Sciatic nerve (tissue), 2 donors: ENCODE measurements around the gene SPATC1L. TPM values are rescaled to one million over a fixed set of nuclear protein-coding genes. Genes with fewer than 3 reads are reported as not detected.

Experiments
- ATAC-seq: fragments of 200-7000 bp; cut with Tn5 transposase; one replicate; pipeline ENCODE4 v1.9.1; 2020; ENCODE audit warnings: mild to moderate bottlenecking, moderate library complexity
- DNase-seq: peaks from one replicate; pipeline ENCODE4 v3.0.0-alpha.2; 2020; ENCODE audit warnings: low spot score
- intact Hi-C: fragments of 100-400 bp; cut with DNase I; formaldehyde crosslinking; loops from one replicate; pipeline ENCODE4 v1.14.2; 2022
- total RNA-seq: library from RNA; stranded (reverse); fragmentation: NEBNext Ultra II Directional; extraction: Animal tissue kit (Norgen Biotek cat#: 25700); gene quantifications from one replicate; pipeline ENCODE4 v1.2.1, GENCODE V29; 2021
- donor health status: DM: no; HTN: no; CAD: no.
- donor health status: DM: no; HTN: no; CAD: no.

Gene SPATC1L
- total RNA-seq, 1 donor from 2014 or later: 9.9 TPM

GRCh38 chr21:46116776-46117585, 67.3 kb downstream of the SPATC1L start:
- DNase-seq (peak; percentile 58), ATAC-seq (peak; percentile 14)
- intact Hi-C loops: no loop called here

GRCh38 chr21:46116189-46116775, 68.0 kb downstream of the SPATC1L start:
- DNase-seq (peak; percentile 46), ATAC-seq (no peak)
- intact Hi-C loops: no loop called here

- peak; percentile 54 for DNase-seq
Observed at GRCh38 chr21:46115441-46116188, 68.6 kb downstream of the SPATC1L start.

GRCh38 chr21:46114963-46115362, 69.3 kb downstream of the SPATC1L start:
- DNase-seq (peak; percentile 59), ATAC-seq (no peak)
- intact Hi-C loops: no loop called here

More at GRCh38 chr21:46115441-46116188, 68.6 kb downstream of the SPATC1L start:
- intact Hi-C loops: no loop called here
- ATAC-seq: no peak

- intact Hi-C loops: no loop called here
- ATAC-seq (no peak), DNase-seq (no peak)
Observed at GRCh38 chr21:46113497-46114176, 70.6 kb downstream of the SPATC1L start.

- DNase-seq (peak; percentile 51), ATAC-seq (no peak)
- intact Hi-C loops: no loop called here
Observed at GRCh38 chr21:46112725-46113215, 71.5 kb downstream of the SPATC1L start.

GRCh38 chr21:46111857-46112724, 72.2 kb downstream of the SPATC1L start:
- ATAC-seq: no peak
- intact Hi-C loops: no loop called here
- peak; percentile 59 for DNase-seq

GRCh38 chr21:46111193-46111571, 73.1 kb downstream of the SPATC1L start:
- intact Hi-C loops: no loop called here
- peak; percentile 51 for DNase-seq
- ATAC-seq: peak; percentile 16

Other genes with a start within 250 kb of the SPATC1L start
- gene COL6A1, start 202.7 kb downstream of the SPATC1L start, total RNA-seq: 247 TPM
- gene COL6A2, start 86.3 kb downstream of the SPATC1L start, total RNA-seq: 397 TPM
- gene FTCD, start 28.9 kb downstream of the SPATC1L start, total RNA-seq: 2.9 TPM
- 111 TPM for gene LSS, start 44.3 kb upstream of the SPATC1L start, total RNA-seq
- 103 TPM for gene MCM3AP, start 101.2 kb upstream of the SPATC1L start, total RNA-seq
- gene YBEY, start 101.9 kb upstream of the SPATC1L start, total RNA-seq: 12.7 TPM
- gene C21orf58, start 139.4 kb upstream of the SPATC1L start, total RNA-seq: 4.4 TPM
- gene PCNT, start 139.7 kb upstream of the SPATC1L start, total RNA-seq: 41.9 TPM